Eye (tissue), 1 donor: Measurements from ENCODE around the gene GRIK4.
"Not testable (repeated sequence)": the region's sequence is repeated elsewhere in the genome, so short reads cannot be mapped to it uniquely, and the experiment has no call there.

Experiments
- DNase-seq: peaks from one replicate; pipeline ENCODE4 v3.0.0-alpha.2; 2015

The GRIK4 gene

GRCh38 chr11:120973501-120973900 lies 462.0 kb downstream of the GRIK4 start:
- no peak for DNase-seq

DNA sequence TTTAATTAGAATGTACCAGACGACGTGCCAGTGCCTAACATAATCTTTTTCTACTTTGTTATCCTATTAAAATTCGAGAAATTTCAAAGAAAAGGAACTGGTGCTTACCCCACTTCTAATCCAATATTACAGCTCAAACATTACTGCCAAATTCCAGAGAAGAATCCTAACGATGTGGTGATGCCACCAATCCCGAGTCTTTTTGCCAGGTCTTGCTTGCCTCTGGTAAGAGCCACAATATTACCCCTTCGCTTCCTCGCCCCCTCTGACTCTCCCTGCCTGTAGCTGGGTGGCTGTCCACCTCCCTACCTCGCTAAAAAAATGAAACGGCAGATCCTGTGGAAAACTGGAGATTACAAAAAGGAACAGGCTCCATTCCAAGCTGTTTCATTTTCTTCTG lies 462.9 kb downstream of the GRIK4 start:
- DNase-seq = no peak

DNA sequence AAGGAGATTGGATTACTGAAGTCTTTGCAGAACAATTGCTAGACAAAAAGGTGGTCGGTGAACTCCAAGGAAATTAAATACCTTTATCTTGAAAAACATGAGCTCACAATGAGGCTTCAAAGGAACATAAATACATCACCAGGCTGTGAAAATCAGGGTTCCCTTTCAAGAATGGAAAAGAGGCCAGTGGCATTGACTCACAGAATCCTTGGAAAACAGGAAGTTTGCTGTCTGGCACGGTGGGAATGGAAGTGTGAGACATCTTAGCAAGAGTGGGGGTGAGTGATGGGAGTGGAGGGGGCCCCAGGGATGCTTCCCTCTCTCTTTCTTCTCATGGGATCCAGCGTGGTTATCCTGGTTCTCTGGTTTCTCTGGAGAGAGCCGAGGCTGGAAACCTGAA lies 463.4 kb downstream of the GRIK4 start:
- DNase-seq = no peak

DNA sequence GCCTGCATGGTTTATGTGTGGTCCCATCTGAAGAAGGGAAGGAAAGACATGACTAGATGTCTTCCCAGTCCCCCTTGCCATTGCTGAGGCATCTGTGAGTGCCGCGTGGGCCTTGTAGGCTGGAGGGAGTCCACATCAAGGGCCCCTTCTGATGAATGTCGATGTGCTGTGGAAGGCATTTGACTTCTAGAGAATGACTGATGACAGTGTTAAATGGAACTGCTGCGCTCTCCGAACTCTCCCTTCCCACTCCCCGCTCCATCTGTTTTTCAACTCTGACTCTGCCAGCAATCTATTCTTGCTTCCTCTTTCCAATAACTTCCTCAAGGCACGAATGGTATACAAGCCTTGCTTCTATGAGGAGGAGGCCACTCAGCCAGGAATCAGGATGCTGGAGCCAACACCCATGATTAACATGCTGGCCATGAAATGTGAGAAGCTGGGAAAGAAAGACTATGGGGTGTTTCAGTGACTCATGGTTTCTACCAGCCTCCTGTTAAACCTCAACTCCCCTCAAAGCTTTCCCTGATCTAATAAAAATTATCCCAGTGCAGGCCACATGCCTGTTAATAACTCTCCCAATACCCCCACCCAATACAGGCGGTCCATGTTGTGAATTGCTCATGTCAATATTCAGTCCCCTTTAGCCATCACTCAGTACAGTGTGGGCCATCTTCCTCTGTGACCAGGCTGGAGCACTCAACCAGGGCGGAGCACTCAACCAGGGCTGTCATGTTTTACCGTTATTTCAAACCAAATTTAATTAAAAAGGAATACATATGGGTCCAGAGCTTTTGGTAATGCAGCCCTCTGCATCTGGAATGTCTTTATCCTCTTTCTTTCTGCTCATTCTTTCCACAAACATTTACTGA lies 466.0 kb downstream of the GRIK4 start:
- no peak for DNase-seq

GRCh38 chr11:120978701-120979100 lies 467.2 kb downstream of the GRIK4 start:
- DNase-seq = no peak

DNA sequence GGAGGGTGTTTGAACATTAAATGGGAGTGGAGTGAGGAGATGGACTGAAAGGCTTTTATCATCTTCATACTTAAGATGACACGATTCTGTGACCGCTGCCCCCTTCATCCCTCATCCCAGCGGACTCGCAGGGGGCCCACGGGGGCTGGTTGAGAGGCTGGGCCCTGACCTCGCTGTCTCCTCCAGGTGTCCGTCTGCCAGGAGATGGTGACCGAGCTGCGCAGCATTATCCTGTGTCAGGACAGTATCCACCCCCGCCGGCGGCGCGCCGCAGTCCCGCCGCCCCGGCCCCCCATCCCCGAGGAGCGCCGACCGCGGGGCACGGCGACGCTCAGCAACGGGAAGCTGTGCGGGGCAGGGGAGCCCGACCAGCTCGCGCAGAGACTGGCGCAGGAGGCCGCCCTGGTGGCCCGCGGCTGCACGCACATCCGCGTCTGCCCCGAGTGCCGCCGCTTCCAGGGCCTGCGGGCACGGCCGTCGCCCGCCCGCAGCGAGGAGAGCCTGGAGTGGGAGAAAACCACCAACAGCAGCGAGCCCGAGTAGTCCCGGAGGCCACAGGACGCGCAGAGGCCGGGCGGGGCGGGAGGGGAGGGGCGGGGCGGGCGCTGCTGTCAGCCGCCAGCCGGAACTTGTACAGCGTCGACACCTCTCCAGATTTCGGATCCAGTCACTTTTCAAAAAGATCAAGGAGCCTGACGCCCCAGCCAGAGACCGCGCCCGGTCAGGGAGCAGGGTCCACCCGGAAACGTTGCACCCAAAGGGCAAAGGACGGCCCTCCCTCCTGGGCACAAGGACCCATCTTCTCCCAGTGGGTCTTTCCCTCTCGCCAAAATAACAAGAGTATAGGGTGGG lies 474.4 kb downstream of the GRIK4 start:
- DNase-seq = peak; percentile 80

GRCh38 chr11:120988603-120989002 lies 477.1 kb downstream of the GRIK4 start:
- no peak for DNase-seq

DNA sequence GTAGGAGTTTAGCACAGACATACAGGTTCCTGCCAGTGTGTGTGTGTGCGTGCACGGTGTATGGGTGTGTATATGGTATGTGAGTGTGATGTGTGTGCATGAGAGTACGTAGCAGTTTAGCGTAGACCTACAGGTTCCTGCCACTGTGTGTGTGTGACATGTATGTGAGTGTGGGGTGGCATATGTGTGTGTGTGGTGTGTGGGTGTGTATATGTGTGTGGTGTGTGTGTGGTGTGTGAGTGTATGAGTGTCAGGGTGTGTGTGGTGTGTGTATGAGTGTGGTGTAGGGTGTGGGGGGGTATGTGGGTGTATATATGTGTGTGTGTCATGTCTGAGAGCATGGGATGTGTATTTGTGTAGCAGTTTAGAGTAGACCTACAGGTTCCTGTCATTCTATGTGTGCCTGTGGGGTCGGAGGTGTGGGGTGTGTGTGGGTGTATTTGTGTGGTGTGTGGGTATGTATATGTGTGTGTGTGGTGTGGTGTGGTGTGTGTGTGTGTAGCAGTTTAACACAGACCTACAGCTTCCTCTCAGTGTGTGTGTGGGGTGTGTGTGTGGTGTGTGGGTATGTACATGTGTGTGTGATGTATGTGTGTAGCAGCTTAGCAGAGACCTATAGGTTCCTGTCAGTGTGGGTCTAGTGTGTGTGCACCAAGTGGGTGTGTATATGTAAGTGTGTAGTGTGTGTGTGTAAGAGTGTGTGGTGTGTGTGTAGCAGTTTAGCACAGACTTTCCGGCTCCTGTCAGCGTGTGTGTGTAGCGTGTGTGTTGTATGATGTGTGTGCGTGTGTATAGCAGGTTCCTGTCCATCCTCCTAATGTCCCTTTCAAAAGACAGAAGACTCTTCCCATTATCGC lies 480.5 kb downstream of the GRIK4 start:
- no peak for DNase-seq

GRCh38 chr11:120994091-120994859 lies 482.7 kb downstream of the GRIK4 start:
- DNase-seq = no peak

DNA sequence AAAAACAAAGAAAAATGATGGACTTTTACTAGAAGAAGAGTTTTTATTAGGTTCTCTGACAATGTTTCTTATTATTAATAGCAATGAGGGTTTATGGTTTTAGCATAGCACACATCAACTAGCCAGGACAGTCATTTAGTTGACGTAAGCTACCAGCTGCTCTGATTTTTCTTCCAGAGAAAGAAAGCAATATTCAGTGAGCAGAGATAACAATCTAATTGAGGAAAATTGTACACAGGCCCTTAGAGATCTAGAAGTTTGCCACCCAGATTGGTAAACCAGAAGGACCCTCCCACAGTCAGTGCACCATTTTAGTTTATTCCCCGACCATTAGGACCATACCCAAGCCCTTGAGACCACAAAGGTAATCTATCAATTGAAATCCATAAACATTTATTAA lies 483.6 kb downstream of the GRIK4 start:
- no peak for DNase-seq

GRCh38 chr11:120996973-120997372 lies 485.4 kb downstream of the GRIK4 start:
- DNase-seq = no peak

- no peak for DNase-seq
Observed at GRCh38 chr11:120998581-120998980, 487.0 kb downstream of the GRIK4 start.

DNA sequence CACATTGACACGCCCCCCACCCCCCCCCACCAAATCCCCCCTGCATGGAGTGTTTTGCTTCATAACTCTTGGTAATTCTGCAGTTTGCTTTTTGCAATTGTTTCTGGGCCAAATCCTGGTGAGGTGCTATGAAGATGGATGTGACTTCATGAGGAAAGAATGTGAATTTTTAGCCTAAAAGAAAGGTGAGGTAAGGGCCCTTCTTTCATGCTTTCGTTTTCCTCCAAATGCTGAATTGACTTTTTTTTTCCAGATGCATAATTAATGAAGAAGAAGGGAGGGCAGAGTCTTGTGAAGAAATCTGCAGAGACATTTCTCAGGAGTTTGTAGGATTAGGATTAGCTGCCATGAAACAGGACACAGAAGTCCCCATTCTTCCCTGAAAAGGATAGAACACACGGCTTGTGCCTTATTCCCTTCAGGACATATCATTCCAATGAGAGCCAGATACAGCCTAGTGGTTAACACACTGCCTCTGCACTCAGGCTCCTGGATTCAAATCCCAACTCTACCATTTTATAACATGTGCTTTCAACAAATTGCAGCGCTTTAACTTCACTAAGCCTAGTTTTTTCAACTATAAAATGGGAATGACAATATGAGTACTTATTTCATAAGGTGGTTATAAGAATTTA lies 492.8 kb downstream of the GRIK4 start:
- DNase-seq = no peak

GRCh38 chr11:121006922-121007321 lies 495.4 kb downstream of the GRIK4 start:
- DNase-seq = no peak

GRCh38 chr11:121008551-121008950 lies 497.0 kb downstream of the GRIK4 start:
- DNase-seq = no peak

DNA sequence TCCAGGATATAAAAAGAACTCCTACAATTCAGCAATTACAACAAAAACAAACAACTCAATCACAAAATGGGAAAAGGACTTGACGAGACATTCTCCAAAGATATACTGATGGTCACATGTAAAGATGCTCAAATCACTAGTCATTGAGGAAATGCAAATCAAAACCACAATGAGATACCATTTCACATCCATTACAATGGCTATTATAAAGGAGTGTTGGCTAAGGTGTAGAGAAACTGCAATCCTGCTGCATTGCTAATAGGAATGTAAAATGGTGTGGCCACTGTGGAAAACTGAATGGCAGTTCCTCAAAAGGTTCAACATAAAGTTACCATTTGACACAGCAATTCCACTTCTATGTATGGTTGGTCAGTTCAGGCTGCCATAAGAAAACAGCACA lies 500.5 kb downstream of the GRIK4 start:
- no peak for DNase-seq

- DNase-seq = no peak
Observed at GRCh38 chr11:121018746-121019145, 507.2 kb downstream of the GRIK4 start.

GRCh38 chr11:121021718-121022117 lies 510.2 kb downstream of the GRIK4 start:
- not testable (repeated sequence) for DNase-seq

DNA sequence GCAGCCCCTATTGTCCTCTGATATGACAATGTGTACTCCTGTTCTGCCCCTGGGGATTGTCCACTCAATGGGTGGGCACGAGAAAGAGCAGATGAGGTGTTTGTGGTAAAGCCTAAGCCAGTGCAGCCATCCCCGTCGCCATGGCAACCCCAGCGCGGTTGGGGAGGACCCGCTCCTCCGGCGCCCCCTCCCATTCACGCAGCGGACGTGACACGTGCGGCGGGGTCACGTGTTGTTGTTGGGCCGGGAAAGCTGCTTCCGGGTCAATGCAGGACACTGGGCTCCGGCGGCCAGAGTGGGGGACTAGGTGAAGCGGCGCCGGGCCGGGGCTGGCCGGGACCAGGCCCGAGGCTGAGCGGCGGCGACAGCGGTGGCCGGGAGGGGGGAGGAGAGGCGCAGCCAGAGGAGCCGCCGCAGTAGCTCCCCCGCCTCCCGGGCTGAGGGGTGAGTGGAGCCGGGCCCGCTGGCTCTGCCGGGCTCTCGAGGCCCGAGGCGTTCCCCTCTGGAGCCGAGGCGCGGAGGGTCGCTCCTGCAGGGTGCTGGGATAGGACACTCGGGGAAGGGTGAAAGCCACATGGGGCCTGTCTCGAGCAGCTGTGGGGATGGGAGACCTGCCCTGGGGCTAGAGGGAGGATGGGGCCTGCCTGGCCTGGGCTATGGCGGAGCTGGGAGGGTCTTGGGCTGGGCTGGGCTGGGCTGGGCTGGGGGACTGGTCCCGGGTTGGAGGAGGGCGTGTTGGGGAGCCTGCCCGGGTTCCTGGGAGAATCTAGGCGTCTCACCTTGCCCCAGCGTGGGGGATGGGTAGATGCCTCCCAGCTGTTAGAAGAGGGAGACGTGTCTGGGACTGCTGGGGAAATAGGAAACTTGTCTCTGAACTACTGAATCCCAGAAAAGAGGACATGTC lies 512.6 kb downstream of the GRIK4 start, which contains the start of gene TBCEL:
Gene TBCEL (plus strand): TSS at position 255 of the 904 bp plus-strand sequence. CDS start 21,589 bp downstream, outside the sequence.
- DNase-seq = peak; percentile 95

DNA sequence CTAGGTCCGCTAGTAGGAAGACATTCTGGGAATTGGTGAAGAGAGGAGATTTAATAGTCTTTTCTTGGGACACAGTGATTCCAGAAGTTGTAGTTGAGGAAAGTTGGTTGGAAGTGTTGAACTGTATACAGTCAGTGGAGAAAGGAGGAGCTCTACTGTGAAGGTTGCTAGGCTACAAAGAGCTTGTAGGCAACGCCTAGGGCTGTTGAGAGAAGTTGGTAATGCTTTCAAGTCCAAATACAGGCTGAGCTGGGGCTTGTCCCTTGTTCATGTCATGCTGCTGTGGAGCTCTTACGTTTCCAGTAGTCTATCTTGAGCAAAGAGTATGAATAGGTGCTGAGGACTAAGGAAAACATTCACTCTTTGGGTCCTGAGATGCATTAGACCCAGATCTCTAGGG lies 513.4 kb downstream of the GRIK4 start:
- DNase-seq = no peak
